ENCODE measurements around the gene MBLAC1. TPM values are rescaled to one million over a fixed set of nuclear protein-coding genes. Genes with fewer than 3 reads are reported as not detected.

MBLAC1 gene
- total and polyA plus RNA-seq, 9 of the 15 experiments (the other 6 are each of a cell fraction or from before 2014, with no cell fraction given) = 0.03 to 3.1 (median 0.52) TPM

DNA sequence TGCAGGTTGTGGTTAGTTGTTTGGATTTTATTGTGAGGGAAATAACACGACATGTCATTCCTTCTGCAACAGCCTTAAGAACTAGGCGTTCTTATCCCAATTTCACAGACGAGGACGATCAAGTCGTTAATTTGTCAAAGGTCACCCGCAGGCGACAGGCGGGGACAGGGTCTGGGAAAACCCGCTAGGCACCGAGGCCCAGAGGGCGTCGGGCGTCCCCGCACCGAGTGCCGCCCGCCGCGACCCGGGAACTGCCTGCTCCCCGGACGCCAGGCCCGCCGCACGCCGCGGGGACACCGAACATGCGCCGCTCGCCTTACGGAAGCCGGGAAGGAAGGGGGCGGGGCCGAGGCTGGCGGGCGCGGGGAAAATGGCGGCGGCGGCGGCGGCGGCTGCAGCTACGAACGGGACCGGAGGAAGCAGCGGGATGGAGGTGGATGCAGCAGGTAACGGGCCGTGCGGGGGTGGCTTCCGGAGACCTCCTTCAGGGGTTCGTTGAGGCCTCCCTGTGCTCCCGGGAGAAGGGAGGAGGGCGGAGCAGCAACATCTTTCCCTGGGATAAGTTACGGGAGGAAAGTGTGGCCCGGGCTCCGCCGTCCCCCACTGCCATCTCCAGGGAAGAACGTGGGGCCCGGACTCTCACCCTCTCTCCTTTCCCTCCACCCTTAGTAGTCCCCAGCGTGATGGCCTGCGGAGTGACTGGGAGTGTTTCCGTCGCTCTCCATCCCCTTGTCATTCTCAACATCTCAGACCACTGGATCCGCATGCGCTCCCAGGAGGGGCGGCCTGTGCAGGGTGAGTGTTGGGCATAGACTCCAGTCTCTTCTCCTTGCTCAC is 37.9 kb upstream of the MBLAC1 start, which contains the start of gene COPS6 (continued):
- TF ChIP-seq, protein P1, sequence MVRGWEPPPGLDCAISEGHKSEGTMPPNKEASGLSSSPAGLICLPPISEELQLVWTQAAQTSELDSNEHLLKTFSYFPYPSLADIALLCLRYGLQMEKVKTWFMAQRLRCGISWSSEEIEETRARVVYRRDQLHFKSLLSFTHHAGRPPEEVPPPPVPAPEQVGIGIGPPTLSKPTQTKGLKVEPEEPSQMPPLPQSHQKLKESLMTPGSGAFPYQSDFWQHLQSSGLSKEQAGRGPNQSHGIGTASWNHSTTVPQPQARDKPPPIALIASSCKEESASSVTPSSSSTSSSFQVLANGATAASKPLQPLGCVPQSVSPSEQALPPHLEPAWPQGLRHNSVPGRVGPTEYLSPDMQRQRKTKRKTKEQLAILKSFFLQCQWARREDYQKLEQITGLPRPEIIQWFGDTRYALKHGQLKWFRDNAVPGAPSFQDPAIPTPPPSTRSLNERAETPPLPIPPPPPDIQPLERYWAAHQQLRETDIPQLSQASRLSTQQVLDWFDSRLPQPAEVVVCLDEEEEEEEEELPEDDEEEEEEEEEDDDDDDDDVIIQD (CRISPR knock-in tag; IDR thresholded peaks at IDR 0.05) = no peak
- peak; percentile 90 for TF ChIP-seq PHF20 (IDR thresholded peaks at IDR 0.05; ENCODE audit: partially characterized antibody)
- TF ChIP-seq KLF1 (tag; IDR thresholded peaks at IDR 0.05) = peak; percentile 31; the same call in 1 of the 2 replicates
- TF ChIP-seq NFE2 (IDR thresholded peaks at IDR 0.05; ENCODE audit: low read depth) = peak; percentile 18; the same call in 1 of the 2 replicates
- TF ChIP-seq HOXB6 (CRISPR knock-in tag; IDR thresholded peaks at IDR 0.05; ENCODE audit: borderline replicate concordance) = no peak
- no peak for TF ChIP-seq TCF7 (IDR thresholded peaks at IDR 0.05; ENCODE audit: borderline replicate concordance)
- TF ChIP-seq HMG20B (CRISPR knock-in tag; IDR thresholded peaks at IDR 0.05) = no peak
- peak; percentile 99 for TF ChIP-seq RBFOX2 (IDR thresholded peaks at IDR 0.05; ENCODE audit: low read depth, low read length)
- TF ChIP-seq CBX3 (IDR thresholded peaks at IDR 0.05; ENCODE audit: borderline replicate concordance in 1 of 2, low read length in 2 of 2) = peak in 1 of 2 experiments; percentile 56; a peak in 2 of 3 replicates
- no peak for TF ChIP-seq SLC30A9 (CRISPR knock-in tag; IDR thresholded peaks at IDR 0.05)
- peak; percentile 84 for TF ChIP-seq ZNF589 (CRISPR knock-in tag; IDR thresholded peaks at IDR 0.05; ENCODE audit: low read depth)
- TF ChIP-seq HDAC8 (tag; IDR thresholded peaks at IDR 0.05) = peak; percentile 82
- TF ChIP-seq JUN (IDR thresholded peaks at IDR 0.05; ENCODE audit: borderline replicate concordance, low read depth, low read length) = 0 out of 2 replicates have a peak, but pooled peaks have one; percentile 46
- TF ChIP-seq JUN (CRISPR knock-in tag; IDR thresholded peaks at IDR 0.05; ENCODE audit: borderline replicate concordance) = peak; percentile 98
- TF ChIP-seq, protein P2, sequence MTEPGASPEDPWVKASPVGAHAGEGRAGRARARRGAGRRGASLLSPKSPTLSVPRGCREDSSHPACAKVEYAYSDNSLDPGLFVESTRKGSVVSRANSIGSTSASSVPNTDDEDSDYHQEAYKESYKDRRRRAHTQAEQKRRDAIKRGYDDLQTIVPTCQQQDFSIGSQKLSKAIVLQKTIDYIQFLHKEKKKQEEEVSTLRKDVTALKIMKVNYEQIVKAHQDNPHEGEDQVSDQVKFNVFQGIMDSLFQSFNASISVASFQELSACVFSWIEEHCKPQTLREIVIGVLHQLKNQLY (CRISPR knock-in tag; conservative IDR thresholded peaks at IDR 0.05) = peak in 1 of 2 experiments; percentile 97; a peak in 2 of 4 replicates
- TF ChIP-seq CAMTA2 (CRISPR knock-in tag; conservative IDR thresholded peaks at IDR 0.05) = 0 out of 2 replicates have a peak, but pooled peaks have one; percentile 8
- TF ChIP-seq ZNF830 (CRISPR knock-in tag; IDR thresholded peaks at IDR 0.05) = peak; percentile 1; the same call in 1 of the 2 replicates
- no peak for TF ChIP-seq SRSF9 (IDR thresholded peaks at IDR 0.05; ENCODE audit: borderline replicate concordance, low read depth, low read length)
- peak; percentile 34; the same call in 1 of the 2 replicates for TF ChIP-seq MECOM (CRISPR knock-in tag; IDR thresholded peaks at IDR 0.05)
- TF ChIP-seq, protein P3, sequence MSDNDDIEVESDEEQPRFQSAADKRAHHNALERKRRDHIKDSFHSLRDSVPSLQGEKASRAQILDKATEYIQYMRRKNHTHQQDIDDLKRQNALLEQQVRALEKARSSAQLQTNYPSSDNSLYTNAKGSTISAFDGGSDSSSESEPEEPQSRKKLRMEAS (CRISPR knock-in tag; IDR thresholded peaks at IDR 0.05) = peak; percentile 100
- peak; percentile 84 to 88; a peak in 2 of 4 replicates for TF ChIP-seq SIN3A (IDR thresholded peaks at IDR 0.05; ENCODE audit: borderline replicate concordance in 2 of 2, control insufficient read depth in 1 of 2, low read depth in 2 of 2, low read length in 2 of 2)
- peak; percentile 97; the same call in 1 of the 2 replicates for TF ChIP-seq ZNF282 (CRISPR knock-in tag; IDR thresholded peaks at IDR 0.05)
- TF ChIP-seq ZNF395 (CRISPR knock-in tag; IDR thresholded peaks at IDR 0.05) = peak; percentile 95
